Iris pigment epithelial cell (primary cell): ENCODE results near the gene CPLX3.
A peak's percentile ranks its signal among the peaks of the same experiment; 100 is the strongest.

Experiments used
- DNase-seq: peaks from one replicate; pipeline ENCODE4 v3.0.0-alpha.2; 2011; ENCODE audit warnings: low read depth

Gene CPLX3

DNA sequence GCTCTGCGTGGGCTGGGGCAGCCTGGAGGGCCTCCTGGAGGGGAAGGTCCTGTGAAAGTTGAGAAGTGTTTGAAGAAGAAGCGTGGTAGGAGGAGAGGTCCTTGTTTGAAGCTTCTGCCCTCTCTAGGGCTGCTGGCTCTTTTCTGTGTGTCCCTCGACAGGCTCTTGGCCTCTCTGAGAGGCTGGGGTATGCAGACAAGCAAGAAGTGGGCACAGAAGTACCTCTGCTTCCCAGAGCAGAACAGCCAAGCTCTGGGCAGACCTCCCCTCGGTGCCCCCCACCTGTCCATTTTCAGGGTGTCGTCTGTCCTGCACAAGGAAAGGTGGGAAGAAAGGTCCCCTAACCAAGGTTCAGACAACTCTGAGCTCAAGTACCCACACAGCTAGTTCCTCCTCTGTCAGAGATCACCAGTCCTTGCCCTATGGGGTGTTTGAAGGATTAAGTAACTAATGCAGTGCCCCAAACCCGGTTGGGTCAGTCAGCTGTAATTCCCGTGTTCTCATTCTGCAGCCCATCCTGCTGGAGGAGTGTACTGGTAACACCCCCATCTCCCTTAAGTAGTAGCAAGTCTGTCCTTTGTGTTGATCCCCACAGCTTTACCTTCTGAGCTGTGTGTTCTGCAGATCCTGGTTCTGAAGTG lies 38.3 kb upstream of the CPLX3 start:
- no peak for DNase-seq

- no peak for DNase-seq
These were observed 37.7 kb upstream of the CPLX3 start for GRCh38 chr15:74788683-74789151.

DNA sequence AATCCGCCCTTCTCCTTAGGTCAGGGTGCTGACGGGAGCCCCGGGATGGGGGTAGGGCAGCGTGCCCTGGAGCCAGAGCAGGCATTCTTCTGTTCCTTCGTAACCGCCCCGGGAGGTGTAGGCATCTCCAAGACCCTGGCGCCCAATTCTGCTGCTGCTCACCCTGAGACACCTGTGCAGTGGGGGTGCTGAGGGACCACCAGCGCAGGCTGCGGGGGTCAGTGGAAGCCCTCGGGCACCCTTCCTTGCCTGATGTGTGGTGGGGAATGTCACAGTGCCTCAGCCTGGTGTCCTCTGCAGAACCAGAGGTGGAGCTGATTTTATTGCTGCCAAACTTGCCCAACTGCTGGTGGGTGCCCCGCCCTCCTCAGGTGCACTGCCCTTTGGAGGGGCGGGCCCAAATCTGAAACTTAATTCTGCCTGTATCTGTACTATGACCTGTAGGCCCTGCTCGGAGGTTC lies 37.2 kb upstream of the CPLX3 start:
- no peak for DNase-seq

- no peak for DNase-seq
These were observed 36.7 kb upstream of the CPLX3 start for GRCh38 chr15:74789741-74790079.

- peak; percentile 91 for DNase-seq
These were observed 36.1 kb upstream of the CPLX3 start for GRCh38 chr15:74790080-74790916.

- DNase-seq = no peak
These were observed 35.4 kb upstream of the CPLX3 start for GRCh38 chr15:74791007-74791406.

GRCh38 chr15:74791667-74792066 lies 34.8 kb upstream of the CPLX3 start:
- DNase-seq = no peak

DNA sequence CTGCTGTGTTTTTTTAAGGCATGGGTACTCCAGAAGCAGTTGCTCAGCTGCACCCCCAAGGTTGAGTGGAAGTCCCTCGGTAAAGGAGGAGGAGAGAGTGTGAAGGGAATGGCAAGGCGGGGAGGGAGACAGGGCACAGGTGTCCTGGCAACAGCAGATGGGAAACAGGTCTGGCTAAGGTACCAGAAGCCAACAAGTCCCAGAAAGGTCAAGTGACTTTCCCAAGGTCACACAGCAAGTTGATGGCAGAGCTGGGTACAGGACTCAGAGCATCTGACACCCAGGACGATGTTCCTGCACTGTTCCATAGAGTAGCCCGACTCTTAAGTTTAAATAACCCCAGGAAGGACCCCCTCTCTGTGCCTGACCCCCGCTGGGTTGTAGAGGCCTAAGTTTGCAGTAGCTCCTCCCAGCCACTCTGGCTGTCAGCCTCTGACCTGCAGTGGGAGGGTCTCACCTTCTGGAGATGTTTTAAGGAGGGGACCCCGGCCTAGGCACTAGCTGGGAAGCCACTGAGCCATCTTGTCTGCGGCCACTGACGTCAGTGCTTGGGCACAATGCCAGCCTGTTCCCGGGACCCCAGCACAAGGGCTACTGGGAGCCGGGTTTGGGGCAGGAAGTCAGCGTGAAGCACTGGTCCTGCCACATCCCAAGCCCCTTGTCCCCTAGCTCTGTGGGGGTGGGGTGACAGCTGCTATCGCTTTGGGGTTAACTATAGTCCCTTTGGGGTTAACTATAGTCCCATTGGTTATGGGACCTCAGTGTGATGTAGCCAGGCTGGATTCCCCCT lies 34.0 kb upstream of the CPLX3 start:
- no peak for DNase-seq

GRCh38 chr15:74793135-74794028 lies 33.0 kb upstream of the CPLX3 start:
- peak; percentile 39 for DNase-seq

- no peak for DNase-seq
These were observed 32.0 kb upstream of the CPLX3 start for GRCh38 chr15:74794248-74794969.

DNA sequence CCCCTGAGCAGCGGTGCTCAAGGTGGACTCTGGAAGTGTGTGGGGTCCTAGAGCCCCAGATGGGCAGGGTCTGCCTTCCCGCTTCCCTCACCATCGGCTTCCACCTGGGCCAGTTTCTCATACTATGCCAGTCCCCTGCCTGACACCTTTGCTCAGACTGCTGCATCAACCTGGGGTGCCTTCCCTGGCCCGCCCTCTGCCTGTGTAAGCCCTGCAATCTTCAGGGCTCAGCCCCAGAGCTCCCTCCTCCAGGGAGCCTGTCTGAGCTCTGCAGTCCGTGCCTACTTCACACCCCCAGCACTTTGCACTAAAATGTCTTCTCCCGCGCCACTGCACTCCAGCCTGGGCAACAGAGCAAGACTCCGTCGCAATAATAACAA lies 31.5 kb upstream of the CPLX3 start:
- no peak for DNase-seq

GRCh38 chr15:74795966-74796625 lies 30.3 kb upstream of the CPLX3 start:
- DNase-seq = no peak

DNA sequence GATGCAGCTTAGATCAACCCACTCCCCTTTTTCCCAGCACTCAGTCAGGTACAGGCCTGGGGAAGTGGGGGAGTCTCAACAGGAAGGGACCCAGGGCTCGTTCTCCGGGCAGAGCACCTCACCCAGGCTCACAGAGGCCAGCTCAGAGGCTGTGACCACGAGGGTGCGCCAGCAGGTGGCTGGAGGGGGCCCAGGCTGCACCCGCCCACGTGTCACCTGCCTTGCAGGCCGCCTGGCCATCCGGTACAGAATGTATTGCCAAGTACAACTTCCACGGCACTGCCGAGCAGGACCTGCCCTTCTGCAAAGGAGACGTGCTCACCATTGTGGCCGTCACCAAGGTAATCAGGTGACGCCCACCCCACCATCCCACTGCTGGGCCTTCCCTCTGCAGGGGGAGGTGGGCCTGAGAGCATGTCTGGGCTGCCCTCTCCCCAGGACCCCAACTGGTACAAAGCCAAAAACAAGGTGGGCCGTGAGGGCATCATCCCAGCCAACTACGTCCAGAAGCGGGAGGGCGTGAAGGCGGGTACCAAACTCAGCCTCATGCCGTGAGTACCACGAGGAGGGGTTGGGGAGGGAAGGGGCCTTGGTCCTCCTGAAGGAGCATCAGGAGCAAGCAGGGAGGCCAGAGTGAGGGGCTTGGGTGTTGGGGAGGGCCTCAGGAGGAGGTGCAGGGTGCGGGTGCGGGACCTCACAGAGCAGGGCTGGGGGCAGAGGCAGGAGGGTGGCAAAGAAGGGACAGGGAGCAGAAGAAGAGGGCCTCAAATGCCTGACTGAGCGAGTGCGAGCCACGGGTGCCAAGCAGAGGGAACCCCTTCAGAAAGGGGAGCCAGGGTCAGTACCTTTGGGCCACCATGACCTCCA lies 27.8 kb upstream of the CPLX3 start:
- DNase-seq = no peak

DNA sequence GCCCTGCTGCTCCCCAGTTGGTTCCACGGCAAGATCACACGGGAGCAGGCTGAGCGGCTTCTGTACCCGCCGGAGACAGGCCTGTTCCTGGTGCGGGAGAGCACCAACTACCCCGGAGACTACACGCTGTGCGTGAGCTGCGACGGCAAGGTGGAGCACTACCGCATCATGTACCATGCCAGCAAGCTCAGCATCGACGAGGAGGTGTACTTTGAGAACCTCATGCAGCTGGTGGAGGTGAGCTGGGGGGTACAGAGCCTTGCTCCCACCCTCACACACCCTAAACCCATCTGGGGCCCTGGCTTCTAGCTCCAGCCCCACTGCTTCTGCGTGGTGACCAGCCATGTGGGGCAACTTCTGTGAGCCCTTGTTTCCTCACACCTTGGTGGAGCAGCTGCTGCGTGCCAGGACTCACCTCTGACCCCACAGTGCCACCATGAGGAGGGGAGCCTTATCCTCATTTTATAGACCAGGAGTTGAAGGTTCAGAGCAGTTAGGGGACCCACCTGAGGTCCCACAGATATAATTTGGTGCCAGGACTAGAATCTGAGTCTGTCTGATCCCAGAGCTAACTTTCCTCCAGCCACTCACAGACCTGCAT lies 27.1 kb upstream of the CPLX3 start:
- no peak for DNase-seq

DNA sequence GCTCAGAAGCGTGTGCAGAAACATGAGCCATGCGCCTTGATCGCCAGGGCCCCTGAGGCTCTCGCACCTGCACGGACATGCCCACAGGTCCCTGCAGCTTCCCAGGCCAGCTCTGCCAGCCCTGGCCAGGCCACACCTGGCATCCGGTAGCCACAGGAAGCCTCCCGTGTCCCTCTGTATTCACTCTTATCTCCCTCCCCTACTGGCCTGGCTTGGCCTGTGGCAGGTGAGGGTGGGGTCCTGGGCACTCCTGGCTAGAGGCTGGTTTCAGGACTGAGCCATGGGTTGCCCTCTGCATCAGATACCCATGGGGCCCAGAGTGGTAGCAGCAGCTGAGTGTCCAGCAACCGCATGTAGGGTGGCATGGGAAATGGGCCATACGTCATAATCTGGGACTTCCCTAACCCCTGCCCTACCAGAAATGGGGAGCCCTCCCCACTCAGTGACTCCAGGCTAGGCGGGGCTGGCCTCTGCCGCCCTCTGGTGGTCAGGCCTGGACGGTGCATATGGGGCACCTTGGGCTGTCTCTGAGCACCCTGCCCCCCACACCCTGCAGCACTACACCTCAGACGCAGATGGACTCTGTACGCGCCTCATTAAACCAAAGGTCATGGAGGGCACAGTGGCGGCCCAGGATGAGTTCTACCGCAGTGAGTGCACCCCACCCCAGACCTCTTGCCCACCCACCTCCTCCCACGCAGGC lies 26.4 kb upstream of the CPLX3 start:
- peak; percentile 53 for DNase-seq

- no peak for DNase-seq
These were observed 25.8 kb upstream of the CPLX3 start for GRCh38 chr15:74800559-74801094.

- no peak for DNase-seq
These were observed 25.0 kb upstream of the CPLX3 start for GRCh38 chr15:74801311-74801997.

- no peak for DNase-seq
These were observed 24.1 kb upstream of the CPLX3 start for GRCh38 chr15:74802290-74802689.
